Measurements from ENCODE around the gene F7. TPM values are rescaled to one million over a fixed set of nuclear protein-coding genes. Genes with fewer than 3 reads are reported as not detected.

F7 gene
- total RNA-seq, 1 donor from 2014 or later = 7.3 TPM

- Mint-ChIP-seq H3K4me1 (ENCODE audit: low read depth) (peaks cover 12% of the 10 kb centered on the region), H3K27ac (no peak overlapping the region), H3K4me3 (ENCODE audit: low read depth) (no peak overlapping the region), H3K36me3 (ENCODE audit: insufficient read depth) (no peaks in the 10 kb centered on the region), H3K27me3 (peaks cover 11% of the 10 kb centered on the region), H3K9me3 (ENCODE audit: low read depth) (no peaks in the 10 kb centered on the region)
- peak; percentile 5 for DNase-seq (ENCODE audit: low spot score, unreplicated experiment)
- TF ChIP-seq CTCF (IDR thresholded peaks at IDR 0.05; ENCODE audit: unreplicated experiment) = no peak
Measured at GRCh38 chr13:113119166-113119821, 13.7 kb downstream of the F7 start.

- peaks cover 11% of the 10 kb centered on the region for H3K27me3 Mint-ChIP-seq
Measured at GRCh38 chr13:113119822-113120189, 14.2 kb downstream of the F7 start.

GRCh38 chr13:113120300-113121182 lies 14.9 kb downstream of the F7 start:
- peaks cover 11% of the 10 kb centered on the region for H3K27me3 Mint-ChIP-seq
- no peaks in the 10 kb centered on the region for H3K36me3 Mint-ChIP-seq (ENCODE audit: insufficient read depth)
- H3K4me3 Mint-ChIP-seq (ENCODE audit: low read depth) = no peak overlapping the region
- H3K4me1 Mint-ChIP-seq (ENCODE audit: low read depth) = peaks cover 12% of the 10 kb centered on the region
- peak overlapping the region; percentile 72 for H3K27ac Mint-ChIP-seq
- no peaks in the 10 kb centered on the region for H3K9me3 Mint-ChIP-seq (ENCODE audit: low read depth)
- no peak for TF ChIP-seq CTCF (IDR thresholded peaks at IDR 0.05; ENCODE audit: unreplicated experiment)
- DNase-seq (ENCODE audit: low spot score, unreplicated experiment) = peak; percentile 6

More at GRCh38 chr13:113119822-113120189, 14.2 kb downstream of the F7 start:
- Mint-ChIP-seq H3K36me3 (ENCODE audit: insufficient read depth) (no peaks in the 10 kb centered on the region), H3K27ac (no peak overlapping the region), H3K4me1 (ENCODE audit: low read depth) (peaks cover 12% of the 10 kb centered on the region), H3K4me3 (ENCODE audit: low read depth) (no peak overlapping the region), H3K9me3 (ENCODE audit: low read depth) (no peaks in the 10 kb centered on the region)
- no peak for DNase-seq (ENCODE audit: low spot score, unreplicated experiment)
- no peak for TF ChIP-seq CTCF (IDR thresholded peaks at IDR 0.05; ENCODE audit: unreplicated experiment)

GRCh38 chr13:113121183-113121927 lies 15.8 kb downstream of the F7 start:
- Mint-ChIP-seq H3K4me1 (ENCODE audit: low read depth) (peaks cover 12% of the 10 kb centered on the region), H3K27me3 (peaks cover 11% of the 10 kb centered on the region), H3K4me3 (ENCODE audit: low read depth) (no peak overlapping the region), H3K27ac (no peak overlapping the region), H3K36me3 (ENCODE audit: insufficient read depth) (no peaks in the 10 kb centered on the region), H3K9me3 (ENCODE audit: low read depth) (no peaks in the 10 kb centered on the region)
- no peak for DNase-seq (ENCODE audit: low spot score, unreplicated experiment)
- TF ChIP-seq CTCF (IDR thresholded peaks at IDR 0.05; ENCODE audit: unreplicated experiment) = no peak

- Mint-ChIP-seq H3K27me3 (peaks cover 8% of the 10 kb centered on the region), H3K36me3 (ENCODE audit: insufficient read depth) (no peaks in the 10 kb centered on the region), H3K4me1 (ENCODE audit: low read depth) (peaks cover 12% of the 10 kb centered on the region), H3K9me3 (ENCODE audit: low read depth) (no peaks in the 10 kb centered on the region), H3K27ac (no peak overlapping the region), H3K4me3 (ENCODE audit: low read depth) (no peak overlapping the region)
- DNase-seq (ENCODE audit: low spot score, unreplicated experiment) = no peak
- no peak for TF ChIP-seq CTCF (IDR thresholded peaks at IDR 0.05; ENCODE audit: unreplicated experiment)
Measured at GRCh38 chr13:113121928-113122471, 16.4 kb downstream of the F7 start.

All from progenitor cell of endocrine pancreas (in vitro differentiated cells).